Neural cell (in vitro differentiated cells): ENCODE data around the gene ZNF638. TPM values are rescaled to one million over a fixed set of nuclear protein-coding genes. Genes with fewer than 3 reads are reported as not detected.

Experiments
- H2AFZ ChIP-seq: fragments of 200-600, 300-800 bp; sonication (generic), shearing (Covaris generic); 2 replicates; pipeline ENCODE4 v1.6.0; 2014; ENCODE audit warnings: low read depth, mild to moderate bottlenecking, antibody characterized with exemption, low read length, moderate library complexity
- H3F3A ChIP-seq: fragments of 200-600 bp; shearing (Covaris generic); 2 replicates; pipeline ENCODE4 v1.6.1; 2016; ENCODE audit warnings: mild to moderate bottlenecking, moderate library complexity, mixed read lengths, antibody characterized with exemption, low read length; ENCODE audit not compliant: insufficient read depth, poor library complexity, severe bottlenecking
- H3K27ac ChIP-seq: fragments of 200-600, 300-800 bp; sonication (generic), shearing (Covaris generic); 2 replicates; pipeline ENCODE4 v1.5.1; 2014; ENCODE audit warnings: mild to moderate bottlenecking, low read length, moderate library complexity
- H3K27me3 ChIP-seq: fragments of 300-800, 200-600 bp; sonication (generic), shearing (Covaris generic); 2 replicates; pipeline ENCODE4 v1.6.0; 2014; ENCODE audit warnings: mild to moderate bottlenecking, low read depth, low read length, moderate library complexity; ENCODE audit not compliant: insufficient read depth
- H3K36me3 ChIP-seq: fragments of 300-800, 200-600 bp; sonication (generic), shearing (Covaris generic); 2 replicates; pipeline ENCODE4 v1.5.1; 2014; ENCODE audit warnings: mild to moderate bottlenecking, antibody characterized with exemption, low read length, moderate library complexity; ENCODE audit not compliant: insufficient read depth
- H3K4me2 ChIP-seq: fragments of 300-800, 200-600 bp; sonication (generic), shearing (Covaris generic); 2 replicates; pipeline ENCODE4 v1.6.0; 2014; ENCODE audit warnings: mild to moderate bottlenecking, low read length
- H3K4me3 ChIP-seq: fragments of 300-800, 200-600 bp; sonication (generic), shearing (Covaris generic); 2 replicates; pipeline ENCODE4 v1.5.1; 2014; ENCODE audit warnings: mild to moderate bottlenecking, low read length, moderate library complexity
- H3K79me2 ChIP-seq: fragments of 200-600 bp; shearing (Covaris generic); replicated peaks from 2 replicates; pipeline ENCODE4 v1.6.0; 2014; ENCODE audit warnings: mild to moderate bottlenecking, low read length, moderate library complexity; ENCODE audit not compliant: insufficient read depth
- H3K9ac ChIP-seq: fragments of 300-800, 200-600 bp; sonication (generic), shearing (Covaris generic); 2 replicates; pipeline ENCODE4 v1.6.1; 2016; ENCODE audit warnings: mild to moderate bottlenecking, low read length, mixed read lengths
- H3K9me2 ChIP-seq: fragments of 200-600 bp; shearing (Covaris generic); 2 replicates; pipeline ENCODE4 v1.6.1; 2016; ENCODE audit warnings: mild to moderate bottlenecking, low read length, mixed read lengths; ENCODE audit not compliant: insufficient read depth
- H3K9me3 ChIP-seq: fragments of 200-600, 300-800 bp; sonication (generic), shearing (Covaris generic); 2 replicates; pipeline ENCODE4 v1.6.1; 2016; ENCODE audit warnings: mild to moderate bottlenecking, mixed run types, low read length, moderate library complexity, mixed read lengths
- H4K20me1 ChIP-seq: fragments of 200-600 bp; shearing (Covaris generic); 2 replicates; pipeline ENCODE4 v1.6.1; 2016; ENCODE audit warnings: mild to moderate bottlenecking, mixed run types; ENCODE audit not compliant: insufficient read depth
- CTCF ChIP-seq: fragments of 450-650 bp; IDR thresholded peaks from 2 replicates; pipeline ENCODE4 v1.5.1; 2014; ENCODE audit warnings: antibody characterized with exemption, mild to moderate bottlenecking, moderate library complexity; ENCODE audit not compliant: poor library complexity, severe bottlenecking
- EP300 ChIP-seq: fragments of 450-650 bp; conservative IDR thresholded peaks from 2 replicates; pipeline ENCODE4 v1.6.1; 2014; ENCODE audit warnings: antibody characterized with exemption, mild to moderate bottlenecking, moderate library complexity; ENCODE audit not compliant: poor library complexity, severe bottlenecking
- EZH2 ChIP-seq: fragments of 200-600, 300-800 bp; shearing (Covaris generic), sonication (generic); IDR thresholded peaks from 2 replicates; pipeline ENCODE4 v1.6.1; 2014; ENCODE audit warnings: antibody characterized with exemption, low read length, borderline replicate concordance, mild to moderate bottlenecking; ENCODE audit not compliant: insufficient read depth, poor library complexity, severe bottlenecking
- MXI1 ChIP-seq: fragments of 450-650 bp; conservative IDR thresholded peaks from 2 replicates; pipeline ENCODE4 v1.6.1; 2014; ENCODE audit warnings: antibody characterized with exemption, mild to moderate bottlenecking; ENCODE audit not compliant: poor library complexity, severe bottlenecking
- POLR2AphosphoS5 ChIP-seq: IDR thresholded peaks from 2 replicates; pipeline ENCODE4 v1.6.1; 2012
- RAD21 ChIP-seq: fragments of 450-650 bp; conservative IDR thresholded peaks from 2 replicates; pipeline ENCODE4 v1.6.1; 2014; ENCODE audit warnings: antibody characterized with exemption, mild to moderate bottlenecking, moderate library complexity
- REST ChIP-seq: IDR thresholded peaks from 2 replicates; pipeline ENCODE4 v1.6.1; 2012; ENCODE audit warnings: borderline replicate concordance
- SMC3 ChIP-seq: fragments of 450-650 bp; conservative IDR thresholded peaks from 2 replicates; pipeline ENCODE4 v1.6.1; 2014; ENCODE audit warnings: antibody characterized with exemption, mild to moderate bottlenecking, moderate library complexity; ENCODE audit not compliant: poor library complexity
- TAF1 ChIP-seq: IDR thresholded peaks from 2 replicates; pipeline ENCODE4 v1.6.1; 2012; ENCODE audit warnings: low read depth
- polyA plus RNA-seq: library from polyadenylated mRNA; depleted of rRNA; stranded (reverse); fragments of >200 nt; gene quantifications from 2 replicates; pipeline ENCODE4 v1.2.3, GENCODE V29; 2014

The ZNF638 gene
- polyA plus RNA-seq, 1 donor from 2014 or later = 308 TPM

GRCh38 chr2:71306762-71307161, 24.8 kb upstream of the ZNF638 start:
- no peak overlapping the region for H2AFZ ChIP-seq
- no peak overlapping the region for H3K9ac ChIP-seq
- H3K9me3 ChIP-seq = no peaks in the 10 kb centered on the region
- H3K36me3 ChIP-seq = no peaks in the 10 kb centered on the region
- TF ChIP-seq CTCF (no peak), TAF1 (no peak), EZH2 (no peak), EP300 (no peak), POLR2AphosphoS5 (no peak), SMC3 (no peak), RAD21 (no peak), MXI1 (no peak), REST (no peak)
- no peaks in the 10 kb centered on the region for H3K79me2 ChIP-seq
- no peaks in the 10 kb centered on the region for H4K20me1 ChIP-seq
- H3K27ac ChIP-seq = no peak overlapping the region
- H3K9me2 ChIP-seq = no peaks in the 10 kb centered on the region
- no peaks in the 10 kb centered on the region for H3F3A ChIP-seq
- H3K4me3 ChIP-seq = no peak overlapping the region
- no peak overlapping the region for H3K4me2 ChIP-seq
- H3K27me3 ChIP-seq = no peaks in the 10 kb centered on the region

- Histone ChIP-seq H3K27ac (no peak overlapping the region), H3K4me2 (no peak overlapping the region), H3K9me3 (no peaks in the 10 kb centered on the region), H3K27me3 (no peaks in the 10 kb centered on the region), H3K9me2 (no peaks in the 10 kb centered on the region), H2AFZ (no peak overlapping the region), H3K79me2 (no peaks in the 10 kb centered on the region), H4K20me1 (no peaks in the 10 kb centered on the region), H3K36me3 (no peaks in the 10 kb centered on the region), H3K4me3 (no peak overlapping the region), H3F3A (no peaks in the 10 kb centered on the region), H3K9ac (no peak overlapping the region)
- TF ChIP-seq REST (no peak), POLR2AphosphoS5 (no peak), EP300 (no peak)
These were observed 18.4 kb upstream of the ZNF638 start for GRCh38 chr2:71313016-71313766.
